Keratinocyte (primary cell): ENCODE measurements around the gene TPCN1.

Experiments
- CTCF ChIP-seq, 3 experiments: IDR thresholded peaks in 1 of 3; conservative IDR thresholded peaks in 1 of 3; optimal IDR thresholded peaks in 1 of 3; 2 replicates in 2 of 3; 3 replicates in 1 of 3; pipeline versions ENCODE3 to v1.5.1; 2011; ENCODE audit warnings: low read length in 3 of 3, mild to moderate bottlenecking in 3 of 3, moderate library complexity in 2 of 3, control low read depth in 1 of 3, inconsistent platforms in 1 of 3; ENCODE audit not compliant: insufficient read depth in 2 of 3; ENCODE audit errors: extremely low read depth in 1 of 3
- EZH2 ChIP-seq: IDR thresholded peaks from one replicate; pipeline ENCODE4 v1.6.1; 2012; ENCODE audit warnings: inconsistent platforms, mild to moderate bottlenecking, low read length, moderate library complexity

- TF ChIP-seq CTCF (optimal IDR thresholded peaks at IDR 0.05 in 1 of 3, IDR thresholded peaks at IDR 0.05 in 1 of 3, conservative IDR thresholded peaks at IDR 0.05 in 1 of 3; ENCODE audit: extremely low read depth in 1 of 3, insufficient read depth in 2 of 3, low read length in 3 of 3) (no peak), EZH2 (no peak)
Observed at GRCh38 chr12:113171543-113171942, 49.7 kb upstream of the TPCN1 start.
